ENCODE measurements around the gene TUBGCP3.
"Not testable (repeated sequence)": the region's sequence is repeated elsewhere in the genome, so short reads cannot be mapped to it uniquely, and the experiment has no call there.

TUBGCP3 gene

GRCh38 chr13:112531263-112531794 lies 56.6 kb downstream of the TUBGCP3 start:
- FAIRE-seq (no peak), DNase-seq (ENCODE audit: insufficient read length, low spot score) (no peak)

DNA sequence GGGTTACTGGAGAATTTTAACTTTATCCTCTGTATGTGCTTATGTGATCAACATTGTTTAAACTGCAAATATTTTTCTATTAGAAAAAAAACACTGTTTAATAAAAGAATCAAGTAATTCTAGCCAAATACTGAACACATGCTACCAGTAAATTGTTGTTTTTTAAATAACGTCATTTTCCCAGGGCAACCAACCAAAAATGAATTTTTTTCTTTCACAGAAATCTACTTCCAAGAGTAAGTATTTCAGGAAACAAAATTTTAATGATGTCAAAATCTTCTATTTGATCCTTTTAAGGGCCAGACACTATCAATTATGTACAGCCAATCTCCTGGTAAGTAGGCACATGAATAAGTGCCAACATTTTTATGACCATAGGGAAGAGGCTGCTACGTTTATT lies 57.1 kb downstream of the TUBGCP3 start:
- DNase-seq (ENCODE audit: insufficient read length, low spot score) (no peak), FAIRE-seq (no peak)

DNA sequence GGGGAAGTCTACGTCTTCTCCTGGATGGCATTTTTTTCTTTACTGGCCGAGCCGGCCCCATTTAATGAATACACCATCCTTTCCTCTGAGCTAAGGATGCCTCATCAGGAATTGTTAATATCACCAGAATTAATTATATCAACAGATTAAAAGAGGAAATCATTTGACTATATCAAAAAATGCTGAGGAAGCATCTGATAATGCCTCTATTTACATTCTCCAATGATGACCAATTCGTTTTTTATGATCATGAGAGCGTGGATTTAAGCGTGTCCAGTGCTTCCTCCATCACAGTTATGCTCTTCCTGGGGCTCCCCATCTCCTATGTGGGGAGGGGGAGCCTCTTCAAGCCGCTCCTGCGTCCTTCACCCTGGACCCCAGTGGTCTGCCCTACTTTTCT lies 58.7 kb downstream of the TUBGCP3 start:
- DNase-seq (ENCODE audit: insufficient read length, low spot score) (no peak), FAIRE-seq (no peak)

GRCh38 chr13:112526146-112526853 lies 61.7 kb downstream of the TUBGCP3 start:
- DNase-seq (ENCODE audit: insufficient read length, low spot score) (no peak), FAIRE-seq (no peak)

DNA sequence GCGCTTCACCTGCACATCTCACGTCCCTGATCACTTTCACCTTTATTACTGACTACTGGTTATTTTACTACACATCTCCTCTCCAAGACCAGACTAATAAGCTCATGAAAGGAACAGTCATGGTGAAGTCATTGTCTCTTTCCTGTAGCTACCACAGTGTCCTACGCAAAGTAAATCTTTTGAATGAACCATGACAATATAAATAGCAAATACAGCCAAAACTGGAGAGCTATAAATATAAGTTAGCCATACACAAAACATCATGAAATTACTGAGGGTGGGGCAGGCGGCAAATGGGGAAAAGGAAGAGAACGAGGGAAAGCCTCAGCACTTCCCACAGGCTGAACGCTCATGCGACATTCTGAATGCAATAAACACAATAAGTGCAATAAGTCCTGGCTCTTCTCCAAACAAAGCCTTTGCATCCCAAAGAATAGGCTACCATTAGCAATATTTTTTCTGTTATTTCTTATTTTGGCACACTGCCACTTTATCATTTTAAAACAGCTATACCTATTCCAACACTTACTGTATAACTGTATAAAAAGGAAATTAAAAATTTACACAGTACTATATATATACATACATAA lies 62.5 kb downstream of the TUBGCP3 start:
- FAIRE-seq = no peak
- DNase-seq (ENCODE audit: insufficient read length, low spot score) = no peak

GRCh38 chr13:112522578-112522977 lies 65.4 kb downstream of the TUBGCP3 start:
- FAIRE-seq = no peak
- DNase-seq (ENCODE audit: insufficient read length, low spot score) = no peak

- DNase-seq (ENCODE audit: insufficient read length, low spot score) (no peak), FAIRE-seq (no peak)
Measured at GRCh38 chr13:112521073-112521685, 66.8 kb downstream of the TUBGCP3 start.

DNA sequence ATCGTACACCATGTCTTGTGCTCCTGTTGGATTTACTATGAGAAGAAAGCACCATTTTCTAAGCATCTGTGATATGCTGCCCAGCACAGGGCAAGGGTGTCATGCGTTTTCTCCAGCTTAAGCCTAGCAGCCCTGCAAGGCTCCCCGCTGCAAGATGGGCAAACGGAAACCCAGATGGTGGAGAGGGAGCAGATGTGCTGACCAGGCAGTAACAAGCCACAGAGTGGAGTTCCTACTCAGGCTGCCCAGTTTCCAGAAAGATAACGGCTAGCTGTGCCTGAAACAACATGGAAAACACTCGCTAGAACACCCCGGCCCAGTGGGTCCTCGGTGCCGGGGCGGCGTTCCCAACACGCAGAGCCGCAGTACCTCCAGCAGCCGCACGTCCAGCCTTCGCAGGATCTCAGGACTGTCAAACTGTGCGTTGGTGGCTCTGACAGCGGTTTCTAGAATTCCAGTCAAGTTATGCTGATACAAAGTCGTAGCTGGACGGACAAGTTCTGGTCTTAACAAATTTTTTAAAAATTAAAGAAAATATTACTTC lies 68.4 kb downstream of the TUBGCP3 start:
- no peak for DNase-seq (ENCODE audit: insufficient read length, low spot score)
- no peak for FAIRE-seq

GRCh38 chr13:112516218-112516617 lies 71.7 kb downstream of the TUBGCP3 start:
- DNase-seq (ENCODE audit: insufficient read length, low spot score) = no peak
- no peak for FAIRE-seq

- DNase-seq (ENCODE audit: insufficient read length, low spot score) = no peak
- no peak for FAIRE-seq
Measured at GRCh38 chr13:112513761-112514160, 74.2 kb downstream of the TUBGCP3 start.

DNA sequence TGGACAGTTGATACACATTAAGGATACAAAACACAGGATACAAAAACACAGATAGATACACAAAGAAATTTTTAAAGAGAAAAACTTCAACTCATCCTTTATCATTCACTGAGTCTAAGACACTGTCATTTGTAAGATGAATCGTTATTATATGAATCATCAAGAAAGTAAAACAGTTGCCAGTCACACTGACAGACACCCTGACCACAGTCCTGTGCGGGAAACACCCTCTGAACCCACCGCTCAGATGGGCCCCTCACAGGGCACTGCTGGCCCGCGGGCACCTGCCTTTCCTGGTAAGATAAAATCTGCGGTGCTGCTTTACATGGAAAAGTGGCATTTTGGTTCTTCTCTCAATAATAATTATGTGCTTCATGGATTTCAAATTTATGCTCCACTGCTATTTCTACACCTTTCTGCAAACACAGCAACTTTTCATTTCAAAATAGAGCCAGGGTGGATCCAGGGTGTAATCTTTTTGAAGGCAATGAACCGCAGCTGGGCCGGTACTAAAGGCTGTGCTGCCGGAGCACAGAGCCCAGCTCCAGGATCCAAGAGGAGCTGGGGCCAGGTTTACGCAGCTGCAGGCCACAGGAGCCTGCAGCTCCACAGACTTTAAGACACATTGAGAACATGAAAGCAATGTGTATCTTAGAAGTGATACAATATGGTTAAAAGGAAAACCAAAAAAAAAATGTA lies 76.8 kb downstream of the TUBGCP3 start:
- FAIRE-seq (no peak), DNase-seq (ENCODE audit: insufficient read length, low spot score) (no peak)

DNA sequence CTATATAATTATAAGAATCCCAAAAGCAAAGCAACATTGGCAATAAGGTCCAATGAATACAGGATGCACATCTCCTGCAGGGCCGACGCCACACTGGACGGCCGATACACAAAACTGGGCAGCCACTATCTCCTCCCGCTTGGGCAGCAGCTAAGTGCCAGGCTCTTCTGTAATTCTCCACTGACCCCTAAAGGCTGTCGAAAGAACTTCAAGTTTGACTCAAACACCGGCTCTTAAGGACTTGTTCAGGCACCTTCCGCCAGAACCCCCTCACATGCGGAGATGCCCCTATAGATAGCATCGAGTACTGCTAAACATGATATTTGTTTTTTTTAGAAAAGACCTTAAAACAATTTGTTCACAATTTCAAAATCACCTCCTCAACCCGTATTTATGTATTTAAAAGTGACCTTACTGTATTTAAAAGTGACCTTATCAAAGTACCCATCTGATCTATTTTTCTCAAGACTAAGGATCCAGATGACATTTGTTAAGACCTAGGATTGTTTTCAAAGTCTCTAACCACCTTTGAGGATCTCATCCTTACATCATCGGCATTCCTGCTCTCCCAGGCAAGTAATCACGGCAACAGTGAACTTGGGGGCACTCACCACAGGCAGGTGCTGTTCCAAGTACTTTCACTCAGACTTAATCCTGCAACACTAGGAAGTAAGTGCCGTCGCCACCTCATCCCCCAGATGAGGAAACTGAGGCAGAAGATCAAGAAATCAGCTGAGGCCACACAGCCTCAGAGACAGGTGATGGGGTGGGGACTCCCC lies 77.8 kb downstream of the TUBGCP3 start:
- DNase-seq (ENCODE audit: insufficient read length, low spot score) (no peak), FAIRE-seq (no peak)

DNA sequence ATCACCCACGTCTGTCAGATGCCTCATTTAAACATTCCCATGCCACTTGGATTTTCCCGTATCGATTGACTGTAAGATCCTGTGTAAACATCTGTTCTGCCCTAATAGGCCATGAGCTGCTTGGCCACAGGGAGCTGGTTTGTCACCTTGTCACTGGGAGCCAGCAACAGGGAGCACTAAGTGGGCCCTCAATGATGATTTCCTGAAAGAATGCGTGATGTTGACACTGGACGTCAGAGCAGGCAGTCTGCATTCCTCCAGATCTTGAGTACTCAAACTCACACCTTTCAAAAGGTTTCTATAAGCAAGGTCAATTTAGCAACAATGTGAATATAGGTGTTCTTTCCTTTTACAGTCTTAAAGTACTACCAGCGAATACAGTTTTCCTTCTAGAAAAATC lies 78.8 kb downstream of the TUBGCP3 start:
- FAIRE-seq (no peak), DNase-seq (ENCODE audit: insufficient read length, low spot score) (no peak)

- FAIRE-seq (no peak), DNase-seq (ENCODE audit: insufficient read length, low spot score) (no peak)
Measured at GRCh38 chr13:112506046-112506445, 81.9 kb downstream of the TUBGCP3 start.

- FAIRE-seq (no peak), DNase-seq (ENCODE audit: insufficient read length, low spot score) (no peak)
Measured at GRCh38 chr13:112496166-112496565, 91.8 kb downstream of the TUBGCP3 start.

- FAIRE-seq = no peak
Measured at GRCh38 chr13:112495465-112495864, 92.5 kb downstream of the TUBGCP3 start.

GRCh38 chr13:112489199-112489598 lies 98.8 kb downstream of the TUBGCP3 start:
- no peak for FAIRE-seq
- DNase-seq (ENCODE audit: insufficient read length, low spot score) = no peak

More at GRCh38 chr13:112495465-112495864, 92.5 kb downstream of the TUBGCP3 start:
- DNase-seq (ENCODE audit: insufficient read length, low spot score) = no peak

- not testable (repeated sequence) for FAIRE-seq; DNase-seq (ENCODE audit: insufficient read length, low spot score)
Measured at GRCh38 chr13:112488343-112489050, 99.5 kb downstream of the TUBGCP3 start.

DNA sequence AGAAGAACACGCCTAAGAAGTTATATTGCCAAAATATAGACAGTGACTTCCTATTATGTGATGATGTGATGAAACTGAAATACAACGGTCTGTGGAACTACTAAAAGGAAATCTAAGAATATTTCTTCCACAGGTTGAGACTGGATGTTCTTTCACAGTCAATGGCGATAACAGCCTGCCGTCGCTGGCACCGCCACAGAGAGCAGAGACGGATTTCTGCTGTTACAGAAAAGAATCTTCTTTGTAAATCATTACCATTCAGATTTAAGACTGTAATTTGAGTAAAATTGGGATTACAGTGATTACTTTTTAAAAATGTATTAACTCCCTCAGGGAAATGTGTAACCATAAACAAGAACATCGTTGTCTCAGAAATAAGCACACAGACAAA lies 100.8 kb downstream of the TUBGCP3 start:
- FAIRE-seq (no peak), DNase-seq (ENCODE audit: insufficient read length, low spot score) (no peak)
